ENCODE data around the gene CCDC142. TPM values are rescaled to one million over a fixed set of nuclear protein-coding genes. Genes with fewer than 3 reads are reported as not detected.
A peak's percentile ranks its signal among the peaks of the same experiment; 100 is the strongest.

The CCDC142 gene
- total RNA-seq, 1 experiment from 2014 or later, result 14.0 TPM

DNA sequence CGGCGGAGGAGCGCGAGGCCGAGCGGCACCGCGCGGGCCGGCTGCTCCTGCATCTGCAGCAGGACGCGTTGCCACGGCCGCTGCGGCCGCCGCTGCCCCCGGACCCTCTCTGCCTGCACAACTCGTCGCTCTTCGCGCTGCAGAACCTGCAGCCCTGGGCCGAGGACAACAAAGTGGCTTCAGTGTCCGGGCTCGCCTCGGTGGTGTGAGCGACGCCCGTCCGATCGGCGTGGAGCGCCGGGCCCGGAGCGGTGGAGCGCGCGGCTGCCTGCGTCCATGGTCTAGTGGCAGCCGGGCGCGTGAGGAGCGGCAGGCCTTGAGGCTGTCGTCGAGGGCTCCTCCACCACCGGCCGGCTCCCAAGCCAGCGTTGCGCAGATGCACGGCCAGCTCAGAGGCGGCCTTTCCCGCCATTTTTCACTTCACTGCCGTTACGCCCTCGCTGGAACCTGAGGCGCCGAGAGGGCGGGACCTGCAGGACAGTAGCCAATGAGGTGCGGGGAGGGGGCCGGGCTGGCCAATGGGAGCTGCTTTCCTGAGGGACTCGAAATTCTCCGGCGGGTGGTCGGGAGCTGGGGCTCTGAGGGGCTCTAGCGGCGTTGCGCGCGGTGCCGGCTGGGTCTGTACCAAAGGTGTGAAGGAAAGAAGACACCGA, 33.3 kb upstream of the CCDC142 start (continued):
- TF ChIP-seq, protein P1, sequence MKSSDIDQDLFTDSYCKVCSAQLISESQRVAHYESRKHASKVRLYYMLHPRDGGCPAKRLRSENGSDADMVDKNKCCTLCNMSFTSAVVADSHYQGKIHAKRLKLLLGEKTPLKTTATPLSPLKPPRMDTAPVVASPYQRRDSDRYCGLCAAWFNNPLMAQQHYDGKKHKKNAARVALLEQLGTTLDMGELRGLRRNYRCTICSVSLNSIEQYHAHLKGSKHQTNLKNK (CRISPR knock-in tag; IDR thresholded peaks at IDR 0.05), result no peak
- peak; percentile 48 for TF ChIP-seq PRDM15 (CRISPR knock-in tag; IDR thresholded peaks at IDR 0.05)
- TF ChIP-seq, protein P2, sequence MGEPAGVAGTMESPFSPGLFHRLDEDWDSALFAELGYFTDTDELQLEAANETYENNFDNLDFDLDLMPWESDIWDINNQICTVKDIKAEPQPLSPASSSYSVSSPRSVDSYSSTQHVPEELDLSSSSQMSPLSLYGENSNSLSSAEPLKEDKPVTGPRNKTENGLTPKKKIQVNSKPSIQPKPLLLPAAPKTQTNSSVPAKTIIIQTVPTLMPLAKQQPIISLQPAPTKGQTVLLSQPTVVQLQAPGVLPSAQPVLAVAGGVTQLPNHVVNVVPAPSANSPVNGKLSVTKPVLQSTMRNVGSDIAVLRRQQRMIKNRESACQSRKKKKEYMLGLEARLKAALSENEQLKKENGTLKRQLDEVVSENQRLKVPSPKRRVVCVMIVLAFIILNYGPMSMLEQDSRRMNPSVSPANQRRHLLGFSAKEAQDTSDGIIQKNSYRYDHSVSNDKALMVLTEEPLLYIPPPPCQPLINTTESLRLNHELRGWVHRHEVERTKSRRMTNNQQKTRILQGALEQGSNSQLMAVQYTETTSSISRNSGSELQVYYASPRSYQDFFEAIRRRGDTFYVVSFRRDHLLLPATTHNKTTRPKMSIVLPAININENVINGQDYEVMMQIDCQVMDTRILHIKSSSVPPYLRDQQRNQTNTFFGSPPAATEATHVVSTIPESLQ (CRISPR knock-in tag; IDR thresholded peaks at IDR 0.05), result 0 out of 2 replicates have a peak, but pooled peaks have one; percentile 48
- peak; percentile 79 for TF ChIP-seq ARID4B (CRISPR knock-in tag; IDR thresholded peaks at IDR 0.05; ENCODE audit: borderline replicate concordance)
- peak; percentile 80 for TF ChIP-seq TEAD4 (CRISPR knock-in tag; IDR thresholded peaks at IDR 0.05)
- peak; percentile 96 for TF ChIP-seq TP53 (CRISPR knock-in tag; IDR thresholded peaks at IDR 0.05)
- TF ChIP-seq AFF4 (CRISPR knock-in tag; IDR thresholded peaks at IDR 0.05; ENCODE audit: borderline replicate concordance), result peak; percentile 97
- no peak for TF ChIP-seq CDX4 (CRISPR knock-in tag; IDR thresholded peaks at IDR 0.05; ENCODE audit: borderline replicate concordance)
- TF ChIP-seq ZNF423 (CRISPR knock-in tag; IDR thresholded peaks at IDR 0.05), result no peak
- TF ChIP-seq, protein P3, sequence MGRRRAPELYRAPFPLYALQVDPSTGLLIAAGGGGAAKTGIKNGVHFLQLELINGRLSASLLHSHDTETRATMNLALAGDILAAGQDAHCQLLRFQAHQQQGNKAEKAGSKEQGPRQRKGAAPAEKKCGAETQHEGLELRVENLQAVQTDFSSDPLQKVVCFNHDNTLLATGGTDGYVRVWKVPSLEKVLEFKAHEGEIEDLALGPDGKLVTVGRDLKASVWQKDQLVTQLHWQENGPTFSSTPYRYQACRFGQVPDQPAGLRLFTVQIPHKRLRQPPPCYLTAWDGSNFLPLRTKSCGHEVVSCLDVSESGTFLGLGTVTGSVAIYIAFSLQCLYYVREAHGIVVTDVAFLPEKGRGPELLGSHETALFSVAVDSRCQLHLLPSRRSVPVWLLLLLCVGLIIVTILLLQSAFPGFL (CRISPR knock-in tag; IDR thresholded peaks at IDR 0.05; ENCODE audit: borderline replicate concordance), result no peak; the same call in 1 of the 2 replicates
- no peak for TF ChIP-seq GABPB1 (CRISPR knock-in tag; IDR thresholded peaks at IDR 0.05)
- TF ChIP-seq JAZF1 (CRISPR knock-in tag; IDR thresholded peaks at IDR 0.05), result no peak
- 0 out of 2 replicates have a peak, but pooled peaks have one; percentile 86 for TF ChIP-seq ZNF281 (CRISPR knock-in tag; IDR thresholded peaks at IDR 0.05)
- no peak for TF ChIP-seq SOX15 (CRISPR knock-in tag; IDR thresholded peaks at IDR 0.05)
- no peak for TF ChIP-seq FOXJ3 (CRISPR knock-in tag; IDR thresholded peaks at IDR 0.05; ENCODE audit: borderline replicate concordance)
- TF ChIP-seq, protein P4, sequence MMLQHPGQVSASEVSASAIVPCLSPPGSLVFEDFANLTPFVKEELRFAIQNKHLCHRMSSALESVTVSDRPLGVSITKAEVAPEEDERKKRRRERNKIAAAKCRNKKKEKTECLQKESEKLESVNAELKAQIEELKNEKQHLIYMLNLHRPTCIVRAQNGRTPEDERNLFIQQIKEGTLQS (CRISPR knock-in tag; conservative IDR thresholded peaks at IDR 0.05), result no peak; the same call in 1 of the 2 replicates
- TF ChIP-seq HMGA2 (CRISPR knock-in tag; IDR thresholded peaks at IDR 0.05), result no peak
- TF ChIP-seq NR3C1 (CRISPR knock-in tag; conservative IDR thresholded peaks at IDR 0.05; ENCODE audit: low read depth), result no peak
